ENCODE results near the gene KCNQ1. TPM values are rescaled to one million over a fixed set of nuclear protein-coding genes. Genes with fewer than 3 reads are reported as not detected.

The KCNQ1 gene
- total and polyA plus RNA-seq, 9 of the 15 experiments (the other 6 are each of a cell fraction or from before 2014, with no cell fraction given) = 0.44 TPM; not detected in 8

GRCh38 chr11:2473361-2474058, 28.7 kb downstream of the KCNQ1 start (continued):
- TF ChIP-seq FOXP4 (CRISPR knock-in tag; IDR thresholded peaks at IDR 0.05; ENCODE audit: borderline replicate concordance) (no peak), SMAD1 (IDR thresholded peaks at IDR 0.05; ENCODE audit: low read depth, low read length, partially characterized antibody) (no peak)

- DNase-seq (ENCODE audit: extremely low read depth in 1 of 4, low spot score in 3 of 4) (peak in 1 of 4 experiments; percentile 2), ATAC-seq (no peak), FAIRE-seq (no peak)
- Histone ChIP-seq H3K4me2 (ENCODE audit: insufficient read depth, low read length) (no peak overlapping the region), H3K9me1 (ENCODE audit: control insufficient read depth, insufficient read depth, low read length) (no peaks in the 10 kb centered on the region), H3K4me1 (replicated peaks in 1 of 2; ENCODE audit: control insufficient read depth in 2 of 2, insufficient read depth in 2 of 2, low read length in 2 of 2) (no peaks in the 10 kb centered on the region), H3K4me3 (no peak overlapping the region), H3K27me3 (ENCODE audit: control insufficient read depth in 2 of 2, insufficient read depth in 2 of 2, low read length in 2 of 2) (peaks cover 9 to 42% of the 10 kb centered on the region in 2 experiments; a peak in 3 of 5 replicates), H3K36me3 (ENCODE audit: control insufficient read depth, insufficient read depth, low read length) (no peaks in the 10 kb centered on the region), H3K27ac (ENCODE audit: extremely low read depth, low read depth, low read length) (no peak overlapping the region), H3K79me2 (ENCODE audit: control insufficient read depth, insufficient read depth, low read length) (no peaks in the 10 kb centered on the region), H2AFZ (ENCODE audit: low read depth, low read length) (no peak overlapping the region), H4K20me1 (replicated peaks; ENCODE audit: control insufficient read depth, insufficient read depth, low read length) (no peaks in the 10 kb centered on the region), H3K9ac (ENCODE audit: insufficient read depth in 1 of 2, low read depth in 2 of 2, low read length in 2 of 2) (no peak overlapping the region), H3K9me3 (replicated peaks; ENCODE audit: control insufficient read depth, insufficient read depth, low read depth, low read length) (no peaks in the 10 kb centered on the region)
- ChIA-PET POLR2A (interaction anchor here (0.6 kb wide), 1 partner anchor 450 kb away, joined by 3 read pairs; no protein-coding TSS in a partner anchor), CTCF (ENCODE audit: low intra/inter-chr PET ratio) (no interaction called here)
- intact Hi-C loops (cut with micrococcal nuclease) (no loop called here), in situ Hi-C loops (cut with MboI) (no loop called here)
- 2% methylated on average over 19 of the region's 19 CpGs for whole genome bisulfite sequencing (ENCODE audit: insufficient coverage, low coverage, missing lambda C conversion rate)
- no TSS peak for BruUV-seq (replicated peaks)
- TF ChIP-seq ZFP1 (CRISPR knock-in tag; IDR thresholded peaks at IDR 0.05) (no peak), NR0B1 (IDR thresholded peaks at IDR 0.05; ENCODE audit: partially characterized antibody) (no peak), TSHZ1 (CRISPR knock-in tag; IDR thresholded peaks at IDR 0.05) (no peak), RBM39 (optimal IDR thresholded peaks at IDR 0.05; ENCODE audit: low read depth, low read length) (no peak), CBX2 (IDR thresholded peaks at IDR 0.05; ENCODE audit: insufficient read depth, low read length, poor library complexity, severe bottlenecking) (no peak), U2AF1 (optimal IDR thresholded peaks at IDR 0.05; ENCODE audit: low read depth, low read length) (no peak), NCOA6 (IDR thresholded peaks at IDR 0.05) (no peak), SIN3A (IDR thresholded peaks at IDR 0.05; ENCODE audit: borderline replicate concordance in 2 of 2, control insufficient read depth in 1 of 2, low read depth in 2 of 2, low read length in 2 of 2) (no peak), SP1 (CRISPR knock-in tag; IDR thresholded peaks at IDR 0.05) (no peak)
These were observed 29.5 kb downstream of the KCNQ1 start for GRCh38 chr11:2474059-2474901.
